H1 (cell line): ENCODE data around the gene WAC. TPM values are rescaled to one million over a fixed set of nuclear protein-coding genes. Genes with fewer than 3 reads are reported as not detected.

Experiments
- CTCF ChIA-PET: fragments of 300-600 bp; sonication (Branson Sonifier 250); formaldehyde crosslinking; loops from one replicate; lab custom pipeline; 2021; ENCODE audit not compliant: partially characterized antibody; lab: Charles Lee
- POLR2A ChIA-PET: fragments of 300-600 bp; sonication (Branson Sonifier 250); formaldehyde crosslinking; loops from one replicate; lab custom pipeline; 2021; ENCODE audit warnings: inconsistent platforms; ENCODE audit not compliant: partially characterized antibody; lab: Charles Lee
- DNase-seq, 2 experiments: peaks; one replicate each; pipeline versions ENCODE4 v3.0.0 to v3.0.0-alpha.2; 2010 to 2022; ENCODE audit warnings: low spot score in 2 of 2, low read depth in 1 of 2, mixed read lengths in 1 of 2
- FAIRE-seq: peaks from 2 replicates; lab custom pipeline; 2011; peaks lifted over from hg19 to GRCh38; lab: Jason Lieb, UNC
- H2AFZ ChIP-seq: 2 replicates; pipeline ENCODE4 v1.8.1; 2012; ENCODE audit warnings: low read length, inconsistent platforms
- H2AK5ac ChIP-seq: 2 replicates; pipeline ENCODE4 v1.6.1; 2013; ENCODE audit warnings: low read depth, low read length
- H2BK120ac ChIP-seq: replicated peaks from 2 replicates; pipeline ENCODE3; 2013; ENCODE audit warnings: low read depth, low read length, inconsistent platforms
- H2BK12ac ChIP-seq: 2 replicates; pipeline ENCODE4 v1.6.1; 2013; ENCODE audit warnings: low read depth, low read length
- H2BK15ac ChIP-seq: 2 replicates; pipeline ENCODE4 v1.6.1; 2013; ENCODE audit warnings: low read length
- H2BK20ac ChIP-seq: 2 replicates; pipeline ENCODE4 v1.6.1; 2013; ENCODE audit warnings: low read length
- H2BK5ac ChIP-seq: 2 replicates; pipeline ENCODE4 v1.6.1; 2013; ENCODE audit warnings: low read depth, low read length
- H3K14ac ChIP-seq: 2 replicates; pipeline ENCODE4 v1.6.1; 2013; ENCODE audit warnings: inconsistent platforms; ENCODE audit not compliant: insufficient read length
- H3K18ac ChIP-seq: 2 replicates; pipeline ENCODE4 v1.6.1; 2013; ENCODE audit warnings: low read length; ENCODE audit errors: extremely low read depth
- H3K23ac ChIP-seq: 2 replicates; pipeline ENCODE4 v1.6.1; 2013; ENCODE audit warnings: inconsistent platforms; ENCODE audit not compliant: insufficient read length
- H3K23me2 ChIP-seq: 2 replicates; pipeline ENCODE4 v1.6.1; 2013; ENCODE audit warnings: low read depth, low read length
- H3K27ac ChIP-seq: 2 replicates; pipeline ENCODE4 v1.6.1; 2011; ENCODE audit warnings: low read depth, low read length, inconsistent platforms
- H3K27me3 ChIP-seq, 4 experiments: replicated peaks in 1 of 4; 1 replicate in 1 of 4; 2 replicates in 3 of 4; pipeline versions ENCODE4 v1.6.1 to v1.8.1; 2011 to 2013; ENCODE audit warnings: low read length in 3 of 4, mild to moderate bottlenecking in 3 of 4, inconsistent platforms in 2 of 4, mixed read lengths in 2 of 4, moderate library complexity in 1 of 4; ENCODE audit not compliant: control insufficient read depth in 3 of 4, insufficient read depth in 3 of 4; ENCODE audit errors: extremely low read depth in 1 of 4
- H3K36me3 ChIP-seq, 4 experiments: 2 replicates each; pipeline versions ENCODE4 v1.6.1 to v1.8.1; 2011 to 2013; ENCODE audit warnings: mild to moderate bottlenecking in 4 of 4, low read length in 3 of 4, moderate library complexity in 2 of 4, control low read depth in 1 of 4, inconsistent platforms in 1 of 4; ENCODE audit not compliant: insufficient read depth in 4 of 4, control insufficient read depth in 2 of 4
- H3K4ac ChIP-seq: replicated peaks from 2 replicates; pipeline ENCODE3; 2013; ENCODE audit warnings: low read length, low read depth, mixed read lengths, inconsistent platforms; ENCODE audit not compliant: insufficient read length
- H3K4me1 ChIP-seq, 4 experiments: replicated peaks in 1 of 4; 1 replicate in 1 of 4; 2 replicates in 3 of 4; pipeline versions ENCODE4 v1.6.1 to v1.8.1; 2011 to 2013; ENCODE audit warnings: low read length in 3 of 4, inconsistent platforms in 2 of 4, mixed read lengths in 1 of 4; ENCODE audit not compliant: insufficient read depth in 4 of 4, control insufficient read depth in 3 of 4
- H3K4me2 ChIP-seq, 2 experiments: 2 replicates each; pipeline versions ENCODE4 v1.6.1 to v1.8.1; 2011 to 2013; ENCODE audit warnings: low read depth in 2 of 2, low read length in 2 of 2, control low read depth in 1 of 2, inconsistent platforms in 1 of 2, mild to moderate bottlenecking in 1 of 2; ENCODE audit not compliant: insufficient read depth in 1 of 2
- H3K4me3 ChIP-seq, 4 experiments: fragments of 200-600, 300-600 bp in 1 of 4; sonication (generic), shearing (Covaris generic), sonication (Bioruptor Twin) in 1 of 4; 2 replicates each; pipeline versions ENCODE4 v1.5.1 to v1.8.1; 2011 to 2016; ENCODE audit warnings: low read length in 4 of 4, low read depth in 3 of 4, control low read depth in 2 of 4, inconsistent platforms in 2 of 4, mild to moderate bottlenecking in 2 of 4, mixed read lengths in 1 of 4, moderate library complexity in 1 of 4; ENCODE audit not compliant: insufficient read depth in 2 of 4; ENCODE audit errors: extremely low read depth in 1 of 4
- H3K56ac ChIP-seq: replicated peaks from 2 replicates; pipeline ENCODE3; 2013; ENCODE audit warnings: low read depth, mild to moderate bottlenecking, mixed read lengths, low read length, inconsistent platforms; ENCODE audit not compliant: insufficient read length
- H3K79me1 ChIP-seq: 2 replicates; pipeline ENCODE4 v1.6.1; 2013; ENCODE audit warnings: low read depth, low read length, control low read depth
- H3K79me2 ChIP-seq, 2 experiments: 2 replicates each; pipeline versions ENCODE4 v1.6.1 to v1.8.1; 2012 to 2013; ENCODE audit warnings: low read length in 2 of 2, mild to moderate bottlenecking in 2 of 2, inconsistent platforms in 1 of 2; ENCODE audit not compliant: insufficient read depth in 2 of 2, control insufficient read depth in 1 of 2
- H3K9ac ChIP-seq, 4 experiments: replicated peaks in 1 of 4; 1 replicate in 1 of 4; 2 replicates in 3 of 4; pipeline versions ENCODE4 v1.6.1 to v1.8.1; 2011 to 2013; ENCODE audit warnings: low read depth in 3 of 4, low read length in 3 of 4, control low read depth in 2 of 4, mild to moderate bottlenecking in 2 of 4, moderate library complexity in 2 of 4, inconsistent platforms in 1 of 4; ENCODE audit errors: extremely low read depth in 1 of 4
- H3K9me3 ChIP-seq, 2 experiments: 2 replicates each; pipeline versions ENCODE4 v1.6.1 to v1.8.1; 2012 to 2013; ENCODE audit warnings: mild to moderate bottlenecking in 2 of 2, moderate library complexity in 2 of 2, control low read depth in 1 of 2, inconsistent platforms in 1 of 2, low read depth in 1 of 2, low read length in 1 of 2, mixed read lengths in 1 of 2; ENCODE audit not compliant: insufficient read depth in 2 of 2
- H4K20me1 ChIP-seq, 2 experiments: replicated peaks in 1 of 2; 2 replicates each; pipeline versions ENCODE3 to v1.8.1; 2011 to 2013; ENCODE audit warnings: inconsistent platforms in 2 of 2, low read length in 2 of 2, mild to moderate bottlenecking in 1 of 2; ENCODE audit not compliant: insufficient read depth in 2 of 2, control insufficient read depth in 1 of 2
- H4K5ac ChIP-seq: 2 replicates; pipeline ENCODE4 v1.6.1; 2013; ENCODE audit warnings: low read length, low read depth, mixed read lengths, inconsistent platforms; ENCODE audit not compliant: insufficient read length
- H4K8ac ChIP-seq: 2 replicates; pipeline ENCODE4 v1.8.0; 2013; ENCODE audit warnings: mild to moderate bottlenecking, moderate library complexity, low read length, inconsistent platforms; ENCODE audit not compliant: insufficient read depth; ENCODE audit errors: extremely low read depth
- H4K91ac ChIP-seq: replicated peaks from 2 replicates; pipeline ENCODE3; 2013; ENCODE audit warnings: low read length, mixed read lengths, inconsistent platforms; ENCODE audit not compliant: insufficient read length
- ASH2L ChIP-seq: fragments of 200-600, 300-600 bp; sonication (generic); IDR thresholded peaks from one replicate; pipeline ENCODE4 v1.7.1; 2017; ENCODE audit warnings: low read length
- BCL11A ChIP-seq, 2 experiments: IDR thresholded peaks; one replicate each; pipeline ENCODE4 v1.6.1; 2011; ENCODE audit warnings: low read depth in 2 of 2, low read length in 2 of 2, mild to moderate bottlenecking in 2 of 2
- EGR1 ChIP-seq: IDR thresholded peaks from 2 replicates; pipeline ENCODE4 v1.6.1; 2011; ENCODE audit warnings: low read depth, low read length, borderline replicate concordance
- EP300 ChIP-seq, 2 experiments: IDR thresholded peaks; 1 replicate in 1 of 2; 2 replicates in 1 of 2; pipeline ENCODE4 v1.6.1; 2011 to 2012; ENCODE audit warnings: low read depth in 2 of 2, low read length in 2 of 2, mild to moderate bottlenecking in 2 of 2, borderline replicate concordance in 1 of 2, inconsistent platforms in 1 of 2, moderate library complexity in 1 of 2
- HDAC6 ChIP-seq: IDR thresholded peaks from one replicate; pipeline ENCODE4 v1.7.1; 2012; ENCODE audit warnings: low read depth, mild to moderate bottlenecking, inconsistent platforms, low read length, moderate library complexity
- PHF8 ChIP-seq: fragments of 200-600 bp; sonication (generic); conservative IDR thresholded peaks from 2 replicates; pipeline ENCODE4 v1.7.1; 2012; ENCODE audit warnings: low read depth, mild to moderate bottlenecking, inconsistent platforms, low read length, moderate library complexity
- RFX5 ChIP-seq: IDR thresholded peaks from 2 replicates; pipeline ENCODE4 v1.6.1; 2011; ENCODE audit warnings: low read depth, low read length, improper control_type of control experiment, borderline replicate concordance
- RXRA ChIP-seq: IDR thresholded peaks from 2 replicates; pipeline ENCODE4 v1.6.1; 2011; ENCODE audit warnings: low read depth, mild to moderate bottlenecking, low read length, moderate library complexity; ENCODE audit not compliant: insufficient read depth
- WGBS, 2 experiments: shearing (Covaris generic) in 1 of 2; methylation state at CpG; one replicate each; pipeline versions ENCODE4 v1.1.6 to v1.1.7; 2013 to 2015; ENCODE audit warnings: low lambda C conversion rate in 2 of 2, mixed read lengths in 2 of 2, inconsistent platforms in 1 of 2, low coverage in 1 of 2, missing lambda C conversion rate in 1 of 2; ENCODE audit not compliant: insufficient replicate concordance in 2 of 2, insufficient coverage in 1 of 2, insufficient read length in 1 of 2; ENCODE audit errors: extremely low coverage in 1 of 2, missing lambda C conversion rate in 1 of 2; 5-methylcytosine and 5-hydroxymethylcytosine counted together
- polyA plus RNA-seq, 7 experiments: library from polyadenylated mRNA; depleted of rRNA in 3 of 7; stranded (reverse) in 5 of 7; unstranded in 2 of 7; fragments of >200 nt in 5 of 7; fragments of 200-250 nt in 2 of 7; gene quantifications; 1 replicate in 5 of 7; 2 replicates in 1 of 7; 4 replicates in 1 of 7; pipeline versions ENCODE4 v1.2.1 to v1.2.3, GENCODE V29; 2011 to 2013; ENCODE audit warnings: missing spikeins in 2 of 7, mixed read lengths in 2 of 7
- total RNA-seq: library from RNA; stranded (reverse); fragmentation: NEBNext Ultra II Directional; extraction: Animal tissue kit (Norgen Biotek cat#: 25700); gene quantifications from 2 replicates; pipeline ENCODE4 v1.2.1, GENCODE V29; 2021
- TF ChIP-seq, protein P1 (sequence below): IDR thresholded peaks from 2 replicates; pipeline ENCODE4 v1.6.1; 2012; ENCODE audit warnings: inconsistent platforms

The WAC gene
- total and polyA plus RNA-seq, 2 of the 8 experiments (the other 6 are each of a cell fraction or from before 2014, with no cell fraction given): 72.9 to 128 TPM

- Histone ChIP-seq H3K9ac (no peak overlapping the region), H2BK20ac (no peak overlapping the region), H3K4me2 (no peak overlapping the region), H3K9me3 (no peaks in the 10 kb centered on the region), H2BK5ac (no peak overlapping the region), H3K27ac (no peak overlapping the region), H4K20me1 (peaks cover 26 to 37% of the 10 kb centered on the region in 2 experiments), H2AK5ac (no peak overlapping the region)
- POLR2A ChIA-PET: interaction anchor here (1.0 to 1.2 kb wide), 2 partner anchors 12 to 21 kb away, joined by 3 to 4 read pairs; no protein-coding TSS in a partner anchor
- 89% methylated on average over 5 of the region's 5 CpGs; no CpG with 5 or more reads in 1 of the 2 experiments for WGBS, 2 experiments
- TF ChIP-seq ASH2L (no peak), BCL11A (IDR thresholded peaks at IDR 0.05; ENCODE audit: low read depth in 2 of 2, low read length in 2 of 2) (no peak), EP300 (IDR thresholded peaks at IDR 0.05; ENCODE audit: borderline replicate concordance in 1 of 2, low read depth in 2 of 2, low read length in 2 of 2) (no peak), PHF8 (no peak), HDAC6 (no peak), RXRA (no peak), EGR1 (no peak), RFX5 (no peak)
- TF ChIP-seq, protein P1, sequence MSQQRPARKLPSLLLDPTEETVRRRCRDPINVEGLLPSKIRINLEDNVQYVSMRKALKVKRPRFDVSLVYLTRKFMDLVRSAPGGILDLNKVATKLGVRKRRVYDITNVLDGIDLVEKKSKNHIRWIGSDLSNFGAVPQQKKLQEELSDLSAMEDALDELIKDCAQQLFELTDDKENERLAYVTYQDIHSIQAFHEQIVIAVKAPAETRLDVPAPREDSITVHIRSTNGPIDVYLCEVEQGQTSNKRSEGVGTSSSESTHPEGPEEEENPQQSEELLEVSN: no peak
- TF ChIP-seq, all 59 proteins: peak for 0
- Histone ChIP-seq H4K8ac (no peak overlapping the region), H4K91ac (no peak overlapping the region), H3K14ac (no peak overlapping the region), H3K36me3 (peaks cover 0 to 24% (median 3%) of the 10 kb centered on the region in 4 experiments; a peak in 4 of 8 replicates), H3K79me2 (peaks cover 14 to 100% of the 10 kb centered on the region in 2 experiments; a peak in 3 of 4 replicates), H3K4me3 (no peak overlapping the region), H3K27me3 (no peaks in the 10 kb centered on the region), H3K4me1 (peaks cover 0 to 2% (median 0%) of the 10 kb centered on the region in 4 experiments; a peak in 2 of 7 replicates), H3K56ac (no peak overlapping the region), H2BK120ac (no peak overlapping the region), H3K23me2 (no peaks in the 10 kb centered on the region), H3K23ac (no peak overlapping the region), H2BK12ac (no peak overlapping the region), H3K18ac (no peak overlapping the region), H3K4ac (no peak overlapping the region), H3K79me1 (peaks cover 2% of the 10 kb centered on the region; the same call in 1 of the 2 replicates), H2BK15ac (no peak overlapping the region), H4K5ac (no peak overlapping the region), H2AFZ (no peak overlapping the region)
- CTCF ChIA-PET: interaction anchor here (1.4 kb wide), 1 partner anchor 12 kb away, joined by 7 read pairs; no protein-coding TSS in a partner anchor
- no peak for FAIRE-seq
- no peak for DNase-seq
These were observed 42.9 kb downstream of the WAC start for GRCh38 chr10:28575852-28576251.
